HG02970 (cell line): Measurements from ENCODE around the gene TFPT.

Source experiments
- ATAC-seq: cut with Tn5 transposase; IDR thresholded peaks from one replicate; pipeline ENCODE4 v1.9.1; 2021; ENCODE audit warnings: mild to moderate bottlenecking, moderate library complexity, moderate number of reproducible peaks; ENCODE audit not compliant: unreplicated experiment, low FRiP score

TFPT gene

DNA sequence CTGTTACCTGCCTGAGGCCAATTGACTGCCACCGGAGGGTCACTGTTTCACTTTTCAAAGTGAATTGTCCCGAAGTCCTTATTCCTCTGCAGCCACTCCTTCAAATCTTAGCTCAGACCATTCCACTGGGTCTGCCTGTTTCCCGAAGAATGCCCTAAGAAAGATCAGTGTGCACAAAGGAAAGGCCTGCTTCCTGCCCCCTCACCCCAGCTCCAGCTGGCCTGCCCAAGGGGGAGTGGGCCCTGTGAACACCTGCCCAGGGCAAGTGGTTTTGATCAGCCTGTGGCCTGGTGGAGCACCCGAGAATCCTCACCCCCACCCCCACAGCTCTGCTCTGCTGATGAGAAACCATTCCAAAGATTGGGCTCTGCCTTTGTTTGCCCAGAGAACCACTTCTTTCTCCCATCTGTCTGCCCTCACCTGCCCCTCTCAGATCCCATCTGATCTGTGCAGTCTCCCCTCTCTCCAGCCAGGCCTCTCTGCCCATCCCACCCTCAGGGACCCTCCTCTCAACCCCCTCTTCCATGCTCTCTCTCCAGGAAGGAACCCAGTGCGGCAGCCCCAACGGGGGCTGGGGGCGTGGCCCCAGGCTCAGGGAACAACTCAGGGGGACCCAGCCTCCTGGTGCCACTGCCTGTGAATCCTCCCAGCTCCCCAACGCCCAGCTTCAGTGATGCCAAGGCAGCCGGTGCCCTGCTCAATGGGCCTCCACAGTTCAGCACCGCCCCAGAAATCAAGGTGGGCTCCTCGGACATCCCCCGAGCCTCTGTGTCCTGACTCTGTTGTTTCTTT lies 33.8 kb upstream of the TFPT start:
- ATAC-seq, result no peak

DNA sequence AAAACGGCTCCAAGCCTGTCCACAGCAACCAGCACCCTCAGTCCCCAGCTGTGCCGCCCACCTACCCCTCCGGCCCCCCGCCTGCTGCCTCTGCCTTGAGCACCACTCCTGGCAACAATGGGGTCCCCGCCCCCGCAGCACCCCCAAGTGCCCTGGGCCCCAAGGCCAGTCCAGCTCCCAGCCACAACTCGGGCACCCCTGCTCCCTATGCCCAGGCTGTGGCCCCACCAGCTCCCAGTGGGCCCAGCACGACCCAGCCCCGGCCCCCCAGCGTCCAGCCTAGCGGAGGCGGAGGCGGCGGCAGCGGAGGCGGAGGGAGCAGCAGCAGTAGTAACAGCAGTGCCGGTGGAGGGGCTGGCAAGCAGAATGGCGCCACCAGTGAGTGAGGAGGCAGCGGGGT lies 32.7 kb upstream of the TFPT start:
- ATAC-seq, result no peak

DNA sequence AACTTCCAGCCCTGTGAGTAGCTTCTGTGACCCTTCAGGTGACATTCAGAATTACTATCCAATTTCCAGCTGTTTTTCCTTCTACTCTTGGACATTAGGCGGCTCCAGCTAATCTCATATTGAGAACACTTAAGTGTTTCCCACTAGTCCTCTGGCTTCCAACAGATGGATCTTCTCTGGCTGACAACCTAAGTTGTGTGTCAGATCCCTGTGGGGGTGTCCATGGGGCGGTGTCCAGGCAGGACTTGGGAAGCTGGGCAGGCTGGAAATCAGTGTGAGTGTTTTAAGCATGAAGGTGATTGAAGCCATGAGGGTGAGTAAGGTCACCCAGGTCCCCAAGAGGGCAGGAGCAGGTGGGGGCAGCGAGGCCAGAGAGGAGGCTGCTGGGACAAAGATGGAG lies 32.2 kb upstream of the TFPT start:
- ATAC-seq, result no peak

DNA sequence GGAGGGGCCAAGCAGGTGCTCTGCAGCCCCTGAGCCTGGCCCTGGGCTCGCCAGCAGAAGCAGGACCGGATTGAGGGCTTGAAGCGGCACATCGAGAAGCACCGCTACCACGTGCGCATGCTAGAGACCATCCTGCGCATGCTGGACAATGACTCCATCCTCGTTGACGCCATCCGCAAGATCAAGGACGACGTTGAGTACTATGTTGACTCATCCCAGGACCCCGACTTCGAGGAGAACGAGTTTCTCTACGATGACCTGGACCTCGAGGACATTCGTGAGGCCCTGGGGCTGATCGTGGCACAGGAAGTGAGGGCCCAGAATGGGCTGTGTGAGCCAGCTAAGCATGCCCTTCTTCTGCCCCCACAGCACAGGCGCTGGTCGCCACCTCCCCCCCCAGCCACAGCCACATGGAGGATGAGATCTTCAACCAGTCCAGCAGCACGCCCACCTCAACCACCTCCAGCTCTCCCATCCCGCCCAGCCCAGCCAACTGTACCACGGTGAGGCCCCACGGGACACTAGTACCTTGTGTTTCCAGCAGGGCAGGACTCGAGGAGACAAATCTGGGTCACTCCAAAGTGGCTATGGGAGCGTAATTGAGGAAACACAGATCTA lies 30.2 kb upstream of the TFPT start:
- no peak for ATAC-seq

DNA sequence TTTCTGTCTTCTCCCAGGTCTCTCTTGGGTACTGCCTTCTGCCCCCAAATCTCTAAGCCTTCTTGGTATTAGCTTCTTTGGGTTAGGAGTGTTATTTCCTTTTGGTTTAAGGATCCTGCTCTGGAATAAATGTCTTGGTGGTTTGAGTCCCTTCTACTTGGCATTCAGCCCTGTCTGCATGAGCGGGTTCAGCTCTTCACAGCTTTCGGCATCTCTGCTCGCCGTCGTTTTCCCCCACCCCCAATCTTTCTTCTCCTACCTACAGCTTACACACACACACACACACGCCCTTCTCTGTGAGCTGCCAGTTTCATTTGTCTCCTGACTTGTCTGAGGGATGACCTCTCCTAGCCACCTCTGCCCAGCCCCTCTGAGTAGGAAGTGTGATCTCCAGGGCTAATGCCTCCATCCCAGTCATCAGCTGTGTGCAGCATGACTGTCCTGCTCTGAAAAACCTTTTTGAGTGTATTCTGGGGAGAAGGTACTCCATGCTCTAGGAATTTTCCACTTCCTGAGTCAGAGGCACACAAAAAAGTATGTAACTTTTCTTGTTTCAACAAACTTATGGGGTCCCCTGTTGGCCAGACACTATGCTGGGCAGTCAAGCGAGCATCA lies 26.8 kb upstream of the TFPT start:
- ATAC-seq, result no peak

DNA sequence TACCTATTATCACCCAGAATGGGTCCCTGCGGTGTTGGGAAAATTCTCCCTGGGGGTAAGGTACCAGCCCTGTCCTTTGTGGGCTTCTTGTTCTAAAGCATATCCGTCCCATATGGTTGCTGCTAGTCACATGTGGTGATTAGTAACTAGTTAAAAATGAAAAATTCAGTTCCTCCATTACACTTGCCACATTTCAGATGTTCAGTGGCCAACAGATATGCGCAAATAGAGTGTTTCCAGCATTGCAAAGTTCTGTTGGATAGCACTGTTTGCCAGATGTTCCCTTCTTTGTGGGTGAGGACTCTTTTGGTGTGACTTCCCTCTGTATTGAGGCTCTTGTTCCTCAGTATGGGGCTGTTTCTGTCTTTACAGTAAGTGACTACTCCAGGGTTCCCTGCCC lies 25.9 kb upstream of the TFPT start:
- no peak for ATAC-seq

DNA sequence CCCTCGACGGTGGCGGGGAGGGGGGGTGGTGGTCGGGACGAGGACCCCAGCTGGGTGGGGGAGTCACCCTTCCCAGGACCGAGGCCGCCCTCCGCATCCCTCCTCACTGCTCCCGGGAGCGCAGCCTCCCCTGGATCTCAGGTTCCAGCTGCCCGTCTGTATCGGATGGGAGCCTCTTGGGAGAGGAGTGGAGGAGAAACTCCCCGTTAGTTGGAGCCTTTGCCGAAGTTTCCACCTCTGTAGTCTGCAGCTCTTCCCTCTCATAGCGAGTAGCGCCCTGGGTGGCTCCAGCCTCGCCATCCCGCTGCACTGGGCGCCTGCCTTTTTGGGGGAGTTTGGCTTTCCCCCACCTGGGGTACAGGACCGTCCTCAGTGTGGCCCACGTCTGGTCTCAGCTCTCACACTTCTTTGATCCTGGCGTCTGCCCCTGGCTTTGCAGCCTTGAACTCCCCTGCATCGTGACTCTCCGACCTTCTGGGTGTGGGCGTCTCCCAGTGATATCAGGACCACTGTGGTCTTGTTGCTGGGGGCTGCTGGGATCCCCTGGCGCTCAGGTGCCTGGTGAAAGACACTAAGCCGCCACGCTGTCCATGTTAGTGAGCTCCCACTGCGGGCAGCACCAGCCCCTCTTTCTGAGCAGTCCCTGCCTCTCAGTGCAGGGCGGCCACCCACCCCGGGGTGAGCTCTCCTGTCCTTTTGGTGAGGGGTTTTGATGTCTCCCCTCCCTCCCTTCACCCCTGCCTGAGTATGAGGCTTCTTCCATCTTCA lies 23.2 kb upstream of the TFPT start:
- no peak for ATAC-seq

DNA sequence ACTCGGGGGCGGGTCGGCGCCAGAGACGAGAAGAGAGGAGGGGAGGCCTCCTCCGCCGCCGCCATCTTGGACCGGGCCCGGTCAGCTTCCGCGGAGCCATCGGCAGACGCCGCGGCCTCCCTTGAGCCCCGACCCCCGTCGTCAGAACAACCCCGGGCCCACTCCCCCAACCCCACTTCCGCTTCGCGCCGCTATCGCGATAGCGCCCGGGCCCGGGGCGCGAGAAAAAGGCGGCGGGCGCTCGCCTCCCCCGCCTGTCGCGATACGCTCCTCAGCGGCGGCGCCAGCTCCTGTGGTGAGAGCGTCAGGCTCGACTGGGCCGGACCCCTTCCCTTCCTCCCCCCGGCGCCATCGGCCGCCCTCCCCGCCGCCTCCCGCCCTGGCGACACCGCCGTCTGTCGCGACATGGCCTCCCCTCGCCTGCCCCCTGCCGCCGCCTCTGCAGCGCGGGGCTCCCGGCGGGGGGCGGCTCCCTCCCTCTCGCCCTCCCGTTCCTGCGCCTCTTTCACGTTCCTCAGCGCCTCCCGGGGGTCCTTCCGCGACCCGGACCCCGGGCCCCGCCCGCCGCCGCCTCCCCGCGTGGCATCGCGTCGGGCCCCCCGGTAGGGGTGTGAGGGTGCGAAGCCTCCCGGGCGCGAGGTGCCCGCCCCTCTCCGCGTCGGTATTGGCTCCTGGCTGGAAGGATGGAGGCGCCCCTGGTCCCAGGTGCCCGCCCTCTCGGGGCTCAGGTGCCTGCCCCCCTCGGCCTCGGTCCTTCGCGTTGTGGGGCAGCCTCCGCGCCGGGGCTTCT lies 22.4 kb upstream of the TFPT start, which contains the start of gene CNOT3:
Gene CNOT3, plus strand, starts transcription at position 64 of the 790 bp plus-strand sequence. CDS start 5,217 bp downstream, outside the sequence.
- no peak for ATAC-seq

DNA sequence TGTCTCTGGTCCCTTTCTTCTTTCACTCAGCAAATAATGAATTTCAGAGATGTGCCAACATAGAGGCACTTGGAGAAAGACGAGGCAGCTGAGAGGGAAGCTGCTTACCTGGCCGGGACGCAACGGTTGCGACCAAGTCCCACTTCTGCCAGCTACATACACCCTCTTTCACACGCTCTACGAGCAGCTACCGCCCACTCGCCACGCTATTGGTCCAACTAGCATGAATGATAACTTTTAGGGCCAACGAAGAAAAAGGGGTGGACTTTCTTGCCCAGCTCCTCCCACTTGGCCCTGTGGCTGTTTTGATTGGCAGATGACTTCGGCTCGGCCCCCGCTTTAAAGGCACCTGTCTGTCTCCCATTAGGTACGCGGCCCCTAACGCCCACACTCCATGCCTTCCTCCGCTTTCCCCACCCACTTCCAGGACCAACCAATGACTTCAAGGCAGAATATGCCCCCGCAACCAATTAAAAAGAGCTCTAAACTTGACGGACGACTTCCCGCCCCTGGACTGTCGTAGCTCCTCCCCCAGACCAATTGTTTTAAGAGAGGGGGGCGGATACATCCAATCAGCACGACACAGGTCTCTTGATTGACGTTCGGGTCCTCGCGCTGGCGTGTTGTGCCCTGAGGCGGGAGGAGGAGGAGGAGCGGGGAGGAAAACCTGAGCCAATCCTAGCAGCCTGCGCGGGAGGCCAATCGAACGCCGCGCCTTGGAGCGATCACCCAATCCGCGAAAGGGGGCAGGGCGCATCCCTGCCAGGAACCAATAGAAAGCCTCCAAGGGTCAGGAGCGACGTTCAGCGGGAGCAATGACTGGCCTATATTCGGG lies 21.6 kb upstream of the TFPT start:
- peak; percentile 83 for ATAC-seq

DNA sequence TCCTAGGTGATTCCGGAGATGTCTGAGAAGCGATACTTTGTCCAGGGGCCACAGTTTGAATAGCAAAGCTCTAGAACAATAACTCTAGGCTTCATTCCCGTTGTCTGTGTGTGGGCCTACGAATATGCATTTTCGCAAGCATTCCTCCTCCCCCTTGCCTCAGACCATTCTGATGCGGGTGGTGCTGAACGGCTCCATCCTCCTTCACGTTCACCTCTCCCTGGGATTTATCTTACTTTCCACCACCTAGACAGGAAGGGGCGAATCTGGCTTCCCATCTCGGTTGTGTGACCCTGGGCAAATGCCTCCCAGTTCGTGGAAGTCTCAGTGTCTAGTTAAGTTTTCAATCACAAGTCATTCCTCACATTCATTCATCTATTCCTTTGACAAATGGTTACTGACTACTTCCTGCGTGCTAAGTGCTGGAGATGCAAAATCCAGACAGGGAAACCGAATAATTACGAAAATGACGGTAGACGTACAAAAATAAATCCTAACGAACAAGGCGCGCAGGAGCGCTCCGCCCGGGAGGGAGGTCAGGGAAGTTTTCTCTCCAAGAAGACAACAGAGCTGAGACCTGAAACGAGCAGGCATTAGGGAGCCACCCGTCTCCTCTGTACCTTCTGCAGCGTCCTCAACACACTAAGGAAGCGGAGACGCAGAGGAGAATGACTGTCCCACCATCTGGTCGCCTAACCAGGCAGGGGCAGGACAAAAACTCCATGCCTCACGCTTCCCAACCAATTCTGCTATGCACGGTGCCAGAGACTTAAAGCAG lies 20.8 kb upstream of the TFPT start:
- no peak for ATAC-seq

DNA sequence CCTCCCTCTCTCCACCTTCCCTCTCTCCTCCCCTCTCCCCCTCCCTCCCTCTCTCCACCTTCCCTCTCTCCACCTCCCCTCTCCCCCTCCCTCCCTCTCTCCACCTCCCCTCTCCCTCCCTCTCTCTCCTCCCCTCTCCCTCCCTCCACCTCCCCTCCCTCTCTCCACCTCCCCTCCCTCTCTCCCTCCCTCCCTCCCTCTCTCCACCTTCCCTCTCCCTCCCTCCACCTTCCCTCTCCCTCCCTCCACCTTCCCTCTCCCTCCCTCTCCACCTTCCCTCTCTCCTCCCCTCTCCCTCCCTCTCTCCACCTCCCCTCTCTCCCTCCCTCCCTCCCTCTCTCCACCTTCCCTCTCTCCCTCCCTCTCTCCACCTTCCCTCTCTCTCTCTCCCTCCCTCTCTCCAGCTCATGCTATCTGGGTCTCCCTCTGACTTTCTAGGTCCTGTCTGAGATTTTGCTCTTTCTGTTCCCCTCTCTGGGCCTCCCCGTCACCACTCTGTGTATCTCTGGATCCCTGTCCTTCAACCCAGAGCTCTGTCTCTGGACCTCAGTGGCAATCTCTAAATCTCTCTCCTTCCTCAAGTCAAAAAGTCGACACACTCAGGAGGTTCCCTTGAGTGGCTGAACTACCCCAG lies 18.6 kb upstream of the TFPT start:
- ATAC-seq, result no peak

DNA sequence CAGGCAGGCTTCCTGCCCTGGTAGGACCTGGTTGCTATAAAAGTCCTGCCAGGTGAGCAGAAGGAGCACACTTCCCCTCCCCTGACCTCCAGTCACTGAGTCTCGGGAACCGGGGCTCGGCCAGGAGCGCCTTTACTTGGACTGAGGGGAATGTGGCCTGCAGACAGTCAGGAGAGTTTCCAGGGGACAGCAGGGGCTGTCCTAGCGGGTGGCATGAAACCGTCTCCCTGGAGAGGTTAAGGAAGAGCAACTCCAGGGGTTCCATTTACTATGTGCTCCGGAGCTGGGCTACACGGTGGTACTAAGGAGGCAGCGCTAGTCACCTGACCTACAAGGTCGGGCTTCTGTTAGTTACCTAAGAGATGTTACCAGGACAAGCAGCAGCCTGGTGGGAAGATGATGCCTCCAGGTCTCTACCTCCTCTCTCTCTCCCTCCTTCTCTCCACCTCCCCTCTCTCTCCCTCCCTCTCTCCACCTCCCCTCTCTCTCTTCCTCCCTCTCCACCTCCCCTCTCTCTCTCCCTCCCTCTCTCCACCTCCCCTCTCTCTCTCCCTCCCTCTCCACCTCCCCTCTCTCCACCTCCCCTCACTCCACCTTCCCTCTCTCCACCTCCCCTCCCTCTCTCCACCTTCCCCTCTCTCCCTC lies 18.0 kb upstream of the TFPT start:
- ATAC-seq, result no peak

DNA sequence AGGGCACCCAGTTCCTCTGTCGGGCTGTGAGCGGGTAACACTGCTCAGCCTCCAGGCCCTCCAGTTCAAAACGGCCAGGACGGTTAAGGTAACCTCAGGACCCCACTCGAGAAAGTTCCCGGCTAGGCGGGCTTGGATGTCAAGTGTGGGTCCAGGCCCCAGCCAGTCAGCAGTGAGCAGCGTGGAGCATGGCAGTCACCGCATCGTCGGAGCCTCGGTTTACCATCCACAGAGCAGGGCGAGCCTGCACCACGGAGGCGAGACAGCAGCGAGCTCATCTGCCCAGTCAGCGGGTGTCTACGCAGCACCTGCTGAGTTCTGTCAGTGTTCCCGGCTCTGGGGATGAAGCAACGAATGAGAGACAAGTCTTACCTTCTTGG lies 14.2 kb upstream of the TFPT start:
- ATAC-seq, result no peak

DNA sequence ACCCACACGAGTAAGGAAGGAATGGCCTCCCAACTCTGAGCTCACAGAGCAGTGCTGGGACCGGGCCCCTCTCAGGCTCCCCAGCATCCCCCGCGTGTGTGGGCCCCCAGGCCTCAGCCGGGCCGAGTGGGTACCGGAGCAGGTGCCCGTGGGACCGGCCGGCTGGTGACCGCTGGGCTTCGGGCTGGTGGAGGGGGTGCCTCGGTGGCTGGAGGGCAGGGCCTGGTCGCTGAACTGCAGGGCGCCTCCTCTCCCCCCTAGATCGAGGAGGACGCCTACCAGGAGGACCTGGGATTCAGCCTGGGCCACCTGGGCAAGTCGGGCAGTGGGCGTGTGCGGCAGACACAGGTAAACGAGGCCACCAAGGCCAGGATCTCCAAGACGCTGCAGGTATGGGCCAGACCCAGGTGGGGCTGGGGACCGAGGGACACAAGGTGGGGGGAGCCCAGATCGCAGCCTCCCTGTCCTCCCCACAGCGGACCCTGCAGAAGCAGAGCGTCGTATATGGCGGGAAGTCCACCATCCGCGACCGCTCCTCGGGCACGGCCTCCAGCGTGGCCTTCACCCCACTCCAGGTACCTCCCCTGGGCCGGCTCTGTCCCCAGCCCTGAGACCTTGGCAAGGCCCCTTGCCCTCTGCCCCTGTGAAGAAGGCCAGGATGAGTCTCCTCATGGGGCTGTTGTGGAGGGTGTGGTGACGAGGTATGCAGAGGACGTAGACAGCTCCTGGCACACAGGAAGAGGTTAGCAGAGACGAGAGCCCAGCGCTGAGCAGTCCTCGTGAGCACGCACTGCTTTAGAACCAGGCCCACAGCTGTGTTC lies 13.5 kb upstream of the TFPT start:
- ATAC-seq, result no peak

DNA sequence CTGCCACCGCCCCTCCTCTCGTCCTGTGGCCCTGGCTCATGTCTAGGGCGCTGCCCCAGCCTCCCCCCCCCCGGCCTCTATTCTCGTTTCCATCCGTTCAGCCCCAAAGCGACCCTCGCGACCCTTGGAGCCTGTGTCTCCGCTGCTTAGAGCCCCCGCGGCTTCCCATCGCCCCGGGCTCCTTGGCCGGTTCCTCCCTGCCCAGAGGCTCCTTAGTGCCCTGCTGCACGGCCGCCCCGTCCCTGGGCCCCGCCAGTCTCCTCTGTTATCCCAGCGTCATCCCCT lies 12.9 kb upstream of the TFPT start:
- ATAC-seq, result no peak

DNA sequence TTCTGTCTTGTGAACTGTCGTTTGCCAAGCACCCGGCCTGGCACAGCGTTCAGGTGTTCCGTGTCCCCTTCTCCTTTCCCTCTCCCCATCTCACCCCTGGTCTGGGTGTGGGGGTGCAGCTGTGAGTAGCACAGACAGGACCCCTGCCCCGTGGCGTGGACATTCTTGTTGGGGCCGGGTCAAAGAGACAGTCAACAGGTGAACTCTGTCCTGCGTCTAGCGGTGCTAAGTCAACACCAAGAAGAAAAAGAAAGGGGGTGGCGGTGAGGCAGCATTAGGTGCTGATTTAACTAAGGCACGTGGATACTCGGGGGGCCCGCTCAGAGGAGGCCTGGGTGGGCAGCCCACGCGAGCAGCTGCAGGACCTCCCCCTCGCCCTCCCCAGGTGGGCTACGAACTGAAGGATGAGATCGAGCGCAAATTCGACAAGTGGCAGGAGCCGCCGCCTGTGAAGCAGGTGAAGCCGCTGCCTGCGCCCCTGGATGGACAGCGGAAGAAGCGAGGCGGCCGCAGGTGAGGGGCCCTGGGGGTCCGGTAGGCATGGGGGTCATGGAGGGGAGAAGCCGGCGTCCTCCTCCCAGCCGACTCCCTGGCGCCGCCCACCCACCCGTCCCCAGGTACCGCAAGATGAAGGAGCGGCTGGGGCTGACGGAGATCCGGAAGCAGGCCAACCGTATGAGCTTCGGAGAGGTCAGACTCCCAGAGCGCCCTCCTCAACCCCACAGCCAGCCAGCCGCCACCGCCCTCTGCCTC lies 12.4 kb upstream of the TFPT start:
- ATAC-seq, result no peak
